Measurements from ENCODE around the gene LTF.

- no peak for TF ChIP-seq EZH2 (IDR thresholded peaks at IDR 0.05)
- no peak for TF ChIP-seq POLR2AphosphoS5 (IDR thresholded peaks at IDR 0.05; ENCODE audit: borderline replicate concordance, low read depth, low read length)
- TF ChIP-seq FOXP2 (optimal IDR thresholded peaks at IDR 0.05; ENCODE audit: control extremely low read depth, extremely low read length, insufficient read depth), result no peak
Observed at GRCh38 chr3:46477756-46478155, 13.1 kb upstream of the LTF start.

All from SK-N-MC (cell line).